Measurements from ENCODE around the gene ANKRD11.

ANKRD11 gene

DNA sequence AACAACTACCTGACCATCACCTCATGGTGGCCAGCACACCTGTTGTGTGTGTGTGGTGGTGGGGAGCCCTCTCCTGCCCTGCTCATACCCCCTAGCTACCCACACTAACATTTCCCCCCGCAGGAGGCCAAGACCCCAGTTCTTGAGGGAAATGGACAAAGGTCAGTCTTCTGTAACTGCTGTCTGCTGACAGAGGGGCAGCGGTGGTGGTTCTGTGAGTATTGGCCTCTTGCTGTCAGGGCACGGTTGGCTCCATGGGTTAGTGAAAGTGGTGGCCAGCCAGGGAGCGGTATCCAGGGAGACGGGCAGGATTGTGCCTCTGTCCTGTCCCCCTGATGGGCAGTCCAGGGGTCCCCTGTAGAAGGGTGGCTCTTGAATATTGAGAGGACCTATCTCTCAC, 246.7 kb downstream of the ANKRD11 start:
- DNase-seq (ENCODE audit: low read depth in 2 of 2): no peak

- no peak for DNase-seq (ENCODE audit: low read depth in 2 of 2)
Observed at GRCh38 chr16:89242795-89243200, 247.6 kb downstream of the ANKRD11 start.

GRCh38 chr16:89241187-89242007, 249.0 kb downstream of the ANKRD11 start:
- DNase-seq (ENCODE audit: low read depth in 2 of 2): peak; percentile 45 to 50

DNA sequence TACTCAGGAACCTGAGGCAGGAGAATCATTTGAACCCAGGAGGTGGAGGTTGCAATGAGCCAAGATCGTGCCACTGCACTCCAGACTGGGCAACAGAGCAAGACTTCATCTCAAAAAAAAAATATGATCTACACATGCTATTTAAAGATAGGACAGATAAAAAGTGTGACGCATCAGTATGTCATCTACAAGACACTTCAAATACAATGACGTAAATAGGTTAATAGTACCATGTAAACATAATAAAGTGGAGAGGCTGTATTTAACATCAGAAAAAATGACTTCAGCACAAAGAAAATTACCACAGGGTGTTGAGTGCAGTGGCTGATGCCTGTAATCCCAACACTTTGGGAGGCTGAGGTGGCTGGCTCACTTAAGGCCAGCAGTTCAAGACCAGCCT, 252.6 kb downstream of the ANKRD11 start:
- no peak for DNase-seq (ENCODE audit: low read depth in 2 of 2)

DNA sequence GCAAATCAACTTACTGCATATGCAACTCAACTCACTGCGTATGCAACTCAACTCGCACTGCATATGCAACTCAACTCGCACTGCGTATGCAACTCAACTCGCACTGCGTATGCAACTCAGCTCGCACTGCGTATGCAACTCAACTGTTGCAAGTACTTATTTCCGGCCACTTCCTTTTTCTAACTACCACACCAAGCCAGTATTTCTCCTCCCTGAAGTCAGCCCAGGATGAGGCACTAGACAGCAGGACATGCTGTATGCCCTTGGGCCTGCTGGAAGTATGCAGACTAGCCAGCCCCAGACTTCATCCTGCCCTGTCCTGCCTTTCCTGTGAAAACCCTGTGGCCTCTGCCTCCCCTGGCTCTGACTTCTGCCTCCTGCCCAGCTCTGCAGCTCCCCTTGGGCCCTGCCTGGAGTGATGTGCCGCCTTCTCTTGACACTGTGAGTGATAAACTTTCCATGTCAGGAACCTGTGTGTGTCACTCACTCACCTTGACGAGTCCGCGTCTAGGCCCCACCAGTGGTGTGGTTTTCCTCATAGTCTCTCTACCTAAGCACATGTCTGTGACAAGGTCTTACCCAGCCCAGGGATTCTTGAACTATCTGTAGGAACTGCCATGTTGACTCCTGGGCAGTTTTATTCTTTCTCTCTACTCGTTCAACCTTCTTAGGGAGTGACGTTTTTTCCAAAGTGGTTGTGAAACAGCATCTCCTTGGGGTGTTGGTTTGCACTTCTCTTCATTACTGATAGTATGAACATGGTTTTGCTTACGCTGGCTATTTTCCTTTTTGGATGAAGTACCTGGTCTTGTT, 256.5 kb downstream of the ANKRD11 start:
- no peak for DNase-seq (ENCODE audit: low read depth in 2 of 2)

DNA sequence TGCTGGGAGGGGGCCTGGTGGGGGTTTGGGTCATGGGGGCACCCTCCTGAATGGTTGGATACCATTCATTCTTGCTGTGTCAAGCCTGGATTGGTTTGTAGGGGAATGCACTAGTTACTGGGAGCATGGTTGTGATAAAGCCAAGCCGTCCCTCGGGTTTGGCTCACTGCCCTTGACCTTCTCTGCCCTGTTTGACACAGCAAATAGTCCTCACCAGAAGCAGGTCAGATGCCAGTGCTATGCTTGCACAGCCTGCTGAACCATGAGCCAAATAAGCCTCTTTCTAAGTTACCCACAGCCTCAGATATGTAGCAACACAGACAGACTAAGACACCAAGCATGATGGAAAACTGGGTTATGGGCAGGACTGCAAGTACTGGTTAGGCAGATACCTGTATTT, 258.3 kb downstream of the ANKRD11 start:
- DNase-seq (ENCODE audit: low read depth in 2 of 2): no peak

GRCh38 chr16:89230255-89230654, 260.1 kb downstream of the ANKRD11 start:
- DNase-seq (ENCODE audit: low read depth in 2 of 2): no peak

- DNase-seq (ENCODE audit: low read depth in 2 of 2): no peak
Observed at GRCh38 chr16:89224665-89225064, 265.7 kb downstream of the ANKRD11 start.

- DNase-seq (ENCODE audit: low read depth in 2 of 2): no peak
Observed at GRCh38 chr16:89222931-89223330, 267.4 kb downstream of the ANKRD11 start.

GRCh38 chr16:89221604-89222003, 268.8 kb downstream of the ANKRD11 start:
- DNase-seq (ENCODE audit: low read depth in 2 of 2): no peak

DNA sequence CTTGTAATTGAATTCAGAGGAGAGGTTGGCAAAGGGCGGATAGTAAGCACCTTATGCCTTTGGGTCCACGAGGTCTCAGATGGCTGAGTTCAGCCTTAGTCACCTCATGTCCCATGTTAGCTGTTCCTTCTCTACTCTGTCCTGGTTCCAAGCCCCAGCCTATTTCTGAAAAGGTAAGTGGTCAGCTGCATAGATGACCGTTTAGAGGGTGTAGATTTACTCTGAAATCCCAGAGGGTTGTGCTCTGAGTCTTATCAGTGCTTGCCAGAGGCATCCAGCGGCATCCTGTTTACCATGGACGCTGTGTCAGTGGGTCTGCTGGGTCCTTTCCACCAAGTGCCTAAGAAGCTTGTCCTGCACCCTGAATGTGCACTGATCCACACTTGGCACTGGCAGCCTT, 271.0 kb downstream of the ANKRD11 start:
- no peak for DNase-seq (ENCODE audit: low read depth in 2 of 2)
